ENCODE data around the gene KCNQ2. TPM values are rescaled to one million over a fixed set of nuclear protein-coding genes. Genes with fewer than 3 reads are reported as not detected.

Gene KCNQ2
- total RNA-seq, 4 donors from 2014 or later = 0.19 to 0.40 (median 0.40) TPM; not detected in 1

DNA sequence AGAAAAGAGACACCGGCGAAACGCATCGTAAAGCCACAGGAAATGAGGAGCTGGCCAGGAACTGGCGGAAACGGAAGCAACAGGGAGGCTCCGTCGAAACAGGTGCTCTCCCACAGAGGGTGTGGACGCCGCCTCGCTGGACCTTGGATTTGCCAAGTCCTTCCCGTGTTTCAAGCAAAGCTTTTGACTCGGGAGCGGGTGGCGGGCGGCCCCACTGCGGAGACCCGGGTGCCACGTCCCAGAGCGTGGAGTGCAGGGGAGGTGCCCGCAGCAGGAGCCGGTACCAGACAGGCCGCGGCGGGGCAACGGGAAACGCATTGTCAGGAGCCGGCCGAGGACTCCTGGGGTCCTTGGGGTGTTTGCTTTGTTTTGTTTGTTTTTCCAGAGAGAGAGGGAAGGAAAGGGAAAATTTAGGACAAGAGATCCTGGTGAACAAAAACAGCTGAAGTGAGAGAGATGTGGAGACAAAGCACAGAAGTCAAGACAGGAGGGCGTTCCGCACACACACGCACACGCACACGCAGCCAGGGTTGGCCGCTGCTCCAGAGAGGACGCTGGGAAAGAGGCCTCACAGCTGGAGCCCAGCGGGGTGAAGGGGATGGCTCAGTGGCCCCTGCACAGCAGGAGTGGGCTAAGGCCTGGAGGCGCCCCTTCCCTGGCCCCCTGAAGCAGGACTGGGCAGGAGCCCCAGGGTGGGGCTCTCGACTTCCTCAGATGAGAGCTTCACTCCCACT, 60.4 kb downstream of the KCNQ2 start:
- H3K27ac ChIP-seq = no peak overlapping the region
- no peak overlapping the region for H3K4me3 ChIP-seq
- no peaks in the 10 kb centered on the region for H3K9me3 ChIP-seq
- no peaks in the 10 kb centered on the region for H3K4me1 ChIP-seq
- TF ChIP-seq, protein P1, sequence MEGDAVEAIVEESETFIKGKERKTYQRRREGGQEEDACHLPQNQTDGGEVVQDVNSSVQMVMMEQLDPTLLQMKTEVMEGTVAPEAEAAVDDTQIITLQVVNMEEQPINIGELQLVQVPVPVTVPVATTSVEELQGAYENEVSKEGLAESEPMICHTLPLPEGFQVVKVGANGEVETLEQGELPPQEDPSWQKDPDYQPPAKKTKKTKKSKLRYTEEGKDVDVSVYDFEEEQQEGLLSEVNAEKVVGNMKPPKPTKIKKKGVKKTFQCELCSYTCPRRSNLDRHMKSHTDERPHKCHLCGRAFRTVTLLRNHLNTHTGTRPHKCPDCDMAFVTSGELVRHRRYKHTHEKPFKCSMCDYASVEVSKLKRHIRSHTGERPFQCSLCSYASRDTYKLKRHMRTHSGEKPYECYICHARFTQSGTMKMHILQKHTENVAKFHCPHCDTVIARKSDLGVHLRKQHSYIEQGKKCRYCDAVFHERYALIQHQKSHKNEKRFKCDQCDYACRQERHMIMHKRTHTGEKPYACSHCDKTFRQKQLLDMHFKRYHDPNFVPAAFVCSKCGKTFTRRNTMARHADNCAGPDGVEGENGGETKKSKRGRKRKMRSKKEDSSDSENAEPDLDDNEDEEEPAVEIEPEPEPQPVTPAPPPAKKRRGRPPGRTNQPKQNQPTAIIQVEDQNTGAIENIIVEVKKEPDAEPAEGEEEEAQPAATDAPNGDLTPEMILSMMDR (IDR thresholded peaks at IDR 0.05) = no peak
- TF ChIP-seq EP300 (IDR thresholded peaks at IDR 0.05) = no peak
- no peak for TF ChIP-seq POLR2A (IDR thresholded peaks at IDR 0.05)
- TF ChIP-seq POLR2AphosphoS5 (IDR thresholded peaks at IDR 0.05) = no peak
- WGBS, 2 donors (ENCODE audit: low coverage in 1 of 2) = 62% methylated on average over 18 of the region's 39 CpGs; no CpG with 5 or more reads in 1 of the 2 donors
- no peaks in the 10 kb centered on the region for H3K36me3 ChIP-seq
- no peak for ATAC-seq
- peaks cover 81% of the 10 kb centered on the region for H3K27me3 ChIP-seq

DNA sequence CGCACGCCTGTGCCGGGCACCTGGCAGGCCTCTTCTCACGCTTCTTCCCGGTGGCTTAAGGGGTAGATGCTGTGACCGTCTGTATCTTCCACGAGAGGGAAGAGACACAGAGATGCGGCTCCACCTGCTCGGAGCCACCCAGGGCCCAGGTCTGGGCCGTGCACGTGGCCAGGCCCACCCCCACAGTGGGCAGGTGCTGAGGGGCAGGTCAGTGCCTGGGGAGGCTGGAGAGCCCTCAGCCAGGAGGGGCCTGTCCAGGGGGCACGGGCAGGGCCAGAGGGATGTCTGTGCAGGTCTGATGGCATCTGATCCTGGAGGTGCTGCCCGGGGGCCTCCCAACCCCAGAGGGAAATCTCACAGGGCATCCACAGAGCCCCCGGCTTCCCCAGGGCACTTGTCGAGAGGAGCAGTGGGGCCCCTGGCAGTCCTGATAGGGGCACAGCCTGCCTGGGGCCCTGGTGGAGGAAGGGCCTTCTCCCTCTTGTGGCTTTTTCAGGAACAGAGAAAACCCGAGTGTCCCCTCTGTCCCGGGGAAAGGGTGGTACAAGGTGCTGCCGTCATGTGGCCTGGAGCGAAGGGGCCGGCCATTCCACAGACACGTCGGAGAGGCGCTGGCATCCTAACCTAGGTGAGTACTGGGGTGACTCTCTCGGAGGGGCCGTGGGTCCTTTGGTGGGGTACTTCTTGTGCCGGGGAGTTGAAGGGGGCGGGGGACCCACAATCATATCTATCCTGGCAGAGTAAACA, 61.1 kb downstream of the KCNQ2 start:
- no peaks in the 10 kb centered on the region for H3K36me3 ChIP-seq
- WGBS, 2 donors (ENCODE audit: low coverage in 1 of 2) = 40% methylated on average over 1 of the region's 27 CpGs; no CpG with 5 or more reads in 1 of the 2 donors
- peaks cover 75% of the 10 kb centered on the region for H3K27me3 ChIP-seq
- H3K27ac ChIP-seq = no peak overlapping the region
- TF ChIP-seq, protein P1 (IDR thresholded peaks at IDR 0.05) = no peak
- TF ChIP-seq POLR2AphosphoS5 (IDR thresholded peaks at IDR 0.05) = no peak
- TF ChIP-seq EP300 (IDR thresholded peaks at IDR 0.05) = no peak
- TF ChIP-seq POLR2A (IDR thresholded peaks at IDR 0.05) = no peak
- no peak overlapping the region for H3K4me3 ChIP-seq
- ATAC-seq = no peak
- H3K4me1 ChIP-seq = no peaks in the 10 kb centered on the region
- H3K9me3 ChIP-seq = no peaks in the 10 kb centered on the region

DNA sequence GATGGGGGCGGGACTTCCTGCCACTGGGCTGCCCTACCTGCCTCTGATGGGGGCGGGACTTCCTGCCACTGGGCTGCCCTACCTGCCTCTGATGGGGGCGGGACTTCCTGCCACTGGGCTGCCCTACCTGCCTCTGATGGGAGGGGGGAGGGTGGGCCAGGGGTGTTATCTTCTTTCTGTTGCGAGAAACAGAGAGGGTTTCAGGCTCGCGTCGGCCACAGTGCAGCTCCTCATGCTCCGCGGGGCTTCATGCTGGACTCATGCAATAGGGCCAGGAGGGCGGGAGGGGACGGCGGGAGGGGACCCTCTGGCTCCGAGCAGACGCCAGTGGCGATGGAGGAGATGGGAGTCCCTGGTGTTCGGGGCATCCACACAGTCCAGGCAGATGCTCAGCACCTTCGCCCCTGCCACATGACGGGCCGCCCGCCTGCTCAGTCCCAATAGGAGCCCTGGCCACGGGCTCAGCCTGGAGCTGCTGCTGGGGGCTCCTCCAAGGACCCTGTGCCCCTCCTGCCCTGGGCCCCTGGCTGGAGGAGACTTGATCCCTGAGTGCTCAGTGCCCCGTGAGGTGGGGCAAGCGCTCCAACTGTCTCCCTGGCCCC, 62.5 kb downstream of the KCNQ2 start:
- TF ChIP-seq, protein P1 (IDR thresholded peaks at IDR 0.05) = no peak
- no peak for TF ChIP-seq POLR2AphosphoS5 (IDR thresholded peaks at IDR 0.05)
- no peak for TF ChIP-seq EP300 (IDR thresholded peaks at IDR 0.05)
- TF ChIP-seq POLR2A (IDR thresholded peaks at IDR 0.05) = no peak
- Histone ChIP-seq H3K4me1 (no peaks in the 10 kb centered on the region), H3K36me3 (no peaks in the 10 kb centered on the region), H3K9me3 (no peaks in the 10 kb centered on the region), H3K4me3 (no peak overlapping the region), H3K27ac (no peak overlapping the region), H3K27me3 (peaks cover 75% of the 10 kb centered on the region)
- ATAC-seq = no peak
- no CpG with 5 or more reads among the region's 23 CpGs for WGBS, 2 donors (ENCODE audit: low coverage in 1 of 2)

DNA sequence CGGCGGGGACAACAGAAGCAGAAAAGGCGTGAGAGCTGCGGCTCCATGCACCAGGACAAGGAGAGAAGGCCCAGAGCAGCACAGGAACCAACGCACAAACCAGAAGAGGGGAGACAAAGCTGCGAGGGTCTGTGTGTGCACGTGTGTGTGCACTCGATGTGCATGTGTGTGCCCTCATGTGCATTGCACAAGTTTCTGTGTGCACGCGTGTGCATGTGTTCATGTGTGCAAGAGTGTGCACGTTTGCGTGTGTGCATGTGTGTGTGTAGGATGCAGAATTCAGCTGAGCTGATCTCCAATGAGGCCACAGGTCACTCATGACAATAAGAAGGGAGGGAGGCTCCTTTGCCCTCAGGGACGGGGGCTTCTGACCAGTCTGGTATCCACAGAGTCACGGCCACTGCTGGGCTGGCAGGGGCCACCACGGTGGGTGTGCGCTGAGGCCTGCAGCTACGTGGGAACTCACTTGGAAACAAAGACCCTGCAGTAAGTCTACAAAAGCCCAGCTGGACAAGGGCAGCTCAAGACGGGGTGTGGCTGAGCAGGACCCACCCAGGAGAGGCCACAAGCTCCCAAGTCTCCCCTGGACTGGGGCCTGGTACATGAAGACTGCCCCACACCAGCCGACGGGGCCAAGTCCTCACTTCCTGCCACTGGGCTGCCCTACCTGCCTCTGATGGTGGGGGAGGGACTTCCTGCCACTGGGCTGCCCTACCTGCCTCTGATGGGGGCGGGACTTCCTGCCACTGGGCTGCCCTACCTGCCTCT, 63.2 kb downstream of the KCNQ2 start:
- Histone ChIP-seq H3K9me3 (no peaks in the 10 kb centered on the region), H3K4me1 (no peaks in the 10 kb centered on the region), H3K36me3 (no peaks in the 10 kb centered on the region), H3K27me3 (peaks cover 75% of the 10 kb centered on the region), H3K4me3 (no peak overlapping the region), H3K27ac (no peak overlapping the region)
- TF ChIP-seq EP300 (IDR thresholded peaks at IDR 0.05) (no peak), POLR2A (IDR thresholded peaks at IDR 0.05) (no peak), POLR2AphosphoS5 (IDR thresholded peaks at IDR 0.05) (no peak)
- TF ChIP-seq, protein P1 (IDR thresholded peaks at IDR 0.05) = no peak
- ATAC-seq = no peak
- WGBS, 2 donors (ENCODE audit: low coverage in 1 of 2) = 79 to 82% methylated on average over 6 to 11 of the region's 21 CpGs

All from gastroesophageal sphincter (tissue), 4 donors.